ENCODE results near the gene PDLIM3. TPM values are rescaled to one million over a fixed set of nuclear protein-coding genes. Genes with fewer than 3 reads are reported as not detected.

Gene PDLIM3
- total RNA-seq (2014; rRNA removed) (0.47 TPM in 1 of 2 replicates, not detected in the other), Bru-seq, nascent RNA (percentile 9 among the genes with signal in this experiment), BruChase-seq, experiment 1, labeled RNA remaining after a 6-hour chase (percentile 5 among the genes with signal in this experiment), BruChase-seq, experiment 2, labeled RNA remaining after a 2-hour chase (percentile 6 among the genes with signal in this experiment)
- long read RNA-seq, result 0 reads

DNA sequence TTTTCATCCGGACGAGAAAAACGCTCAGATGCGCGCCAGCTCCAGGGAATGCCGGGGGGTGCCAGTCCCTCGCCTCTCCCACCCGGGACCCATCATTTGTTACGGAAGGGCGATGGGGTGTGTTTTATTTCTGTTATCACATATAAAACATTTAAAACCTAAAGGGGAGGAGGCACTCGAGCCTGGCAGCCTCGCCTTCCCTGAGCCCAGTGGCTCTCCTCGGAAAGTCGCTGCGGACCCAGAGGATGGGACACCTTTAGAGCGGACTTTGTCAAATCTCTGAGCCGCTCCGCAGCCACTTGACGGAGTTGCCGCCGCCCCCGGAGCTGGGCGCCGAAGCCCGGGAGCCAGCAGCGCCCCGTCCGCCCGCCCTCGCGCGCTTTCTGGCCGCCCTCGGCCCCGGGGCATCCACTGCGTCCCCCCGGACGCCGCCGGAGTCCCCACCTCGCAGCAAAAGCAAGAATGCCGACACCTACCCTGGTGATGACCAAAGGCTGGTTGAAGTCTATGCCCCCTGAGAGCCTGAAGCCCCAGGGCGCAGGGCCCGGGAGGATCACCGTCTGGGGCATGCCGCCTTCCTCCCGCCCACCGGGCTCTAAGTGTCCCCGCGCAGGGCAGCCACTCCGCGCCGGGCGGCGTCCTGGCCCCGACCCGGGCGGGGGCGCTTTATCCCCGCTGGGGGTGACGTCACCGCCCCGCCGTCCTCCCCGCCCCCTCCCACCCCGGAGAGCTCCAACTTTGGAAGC is at the start of gene PDLIM3:
PDLIM3 (minus strand) TSS at position 642 of the 746 bp plus-strand sequence; CDS start at position 569, 73 bp downstream.
- Histone ChIP-seq H3K27me3 (ENCODE audit: low read length) (peaks cover 64% of the 10 kb centered on the region), H3K27ac (ENCODE audit: low read length) (no peak within 1 kb of the TSS), H3K9me3 (ENCODE audit: low read length) (no peaks in the 10 kb centered on the region), H3K9me2 (replicated peaks; ENCODE audit: low read length) (no peaks in the 10 kb centered on the region), H3K4me1 (ENCODE audit: insufficient read depth, low read length) (no peaks in the 10 kb centered on the region), H2AFZ (ENCODE audit: low read length) (peak within 1 kb of the TSS; percentile 81), H3K36me3 (ENCODE audit: low read depth, low read length) (no peaks in the 10 kb centered on the region), H3K9ac (ENCODE audit: low read length) (no peak within 1 kb of the TSS), H3F3A (ENCODE audit: low read length, unreplicated experiment) (no peaks in the 10 kb centered on the region), H3K79me2 (ENCODE audit: low read length) (no peaks in the 10 kb centered on the region), H3K4me2 (ENCODE audit: low read length) (peak within 1 kb of the TSS; percentile 92), H3K4me3 (ENCODE audit: low read length) (peak within 1 kb of the TSS; percentile 67), H4K20me1 (ENCODE audit: low read length) (no peaks in the 10 kb centered on the region)
- BruUV-seq (replicated peaks), result no TSS peak
- POLR2A ChIA-PET (ENCODE audit: unreplicated experiment), result no interaction called here
- CTCF ChIA-PET, result no interaction called here
- DNase-seq (no peak), ATAC-seq (peak; percentile 53)
- intact Hi-C loops (cut with micrococcal nuclease), result no loop called here
- TF ChIP-seq EZH2 (IDR thresholded peaks at IDR 0.05; ENCODE audit: low read length, unreplicated experiment), result peak; percentile 81
- TF ChIP-seq EZH2phosphoT487 (IDR thresholded peaks at IDR 0.05; ENCODE audit: borderline replicate concordance, low read length), result peak; percentile 42; the same call in 1 of the 2 replicates
- TF ChIP-seq, protein P1, sequence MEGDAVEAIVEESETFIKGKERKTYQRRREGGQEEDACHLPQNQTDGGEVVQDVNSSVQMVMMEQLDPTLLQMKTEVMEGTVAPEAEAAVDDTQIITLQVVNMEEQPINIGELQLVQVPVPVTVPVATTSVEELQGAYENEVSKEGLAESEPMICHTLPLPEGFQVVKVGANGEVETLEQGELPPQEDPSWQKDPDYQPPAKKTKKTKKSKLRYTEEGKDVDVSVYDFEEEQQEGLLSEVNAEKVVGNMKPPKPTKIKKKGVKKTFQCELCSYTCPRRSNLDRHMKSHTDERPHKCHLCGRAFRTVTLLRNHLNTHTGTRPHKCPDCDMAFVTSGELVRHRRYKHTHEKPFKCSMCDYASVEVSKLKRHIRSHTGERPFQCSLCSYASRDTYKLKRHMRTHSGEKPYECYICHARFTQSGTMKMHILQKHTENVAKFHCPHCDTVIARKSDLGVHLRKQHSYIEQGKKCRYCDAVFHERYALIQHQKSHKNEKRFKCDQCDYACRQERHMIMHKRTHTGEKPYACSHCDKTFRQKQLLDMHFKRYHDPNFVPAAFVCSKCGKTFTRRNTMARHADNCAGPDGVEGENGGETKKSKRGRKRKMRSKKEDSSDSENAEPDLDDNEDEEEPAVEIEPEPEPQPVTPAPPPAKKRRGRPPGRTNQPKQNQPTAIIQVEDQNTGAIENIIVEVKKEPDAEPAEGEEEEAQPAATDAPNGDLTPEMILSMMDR (conservative IDR thresholded peaks at IDR 0.05; ENCODE audit: low read depth, low read length), result no peak

- BruUV-seq (replicated peaks), result no TSS peak
- DNase-seq (no peak), ATAC-seq (no peak)
- Histone ChIP-seq H3K27me3 (ENCODE audit: low read length) (no peaks in the 10 kb centered on the region), H4K20me1 (ENCODE audit: low read length) (no peaks in the 10 kb centered on the region), H3K9me3 (ENCODE audit: low read length) (no peaks in the 10 kb centered on the region), H3K4me1 (ENCODE audit: insufficient read depth, low read length) (no peaks in the 10 kb centered on the region), H3K79me2 (ENCODE audit: low read length) (no peaks in the 10 kb centered on the region), H3F3A (ENCODE audit: low read length, unreplicated experiment) (no peaks in the 10 kb centered on the region), H2AFZ (ENCODE audit: low read length) (no peak overlapping the region), H3K27ac (ENCODE audit: low read length) (no peak overlapping the region), H3K4me2 (ENCODE audit: low read length) (no peak overlapping the region), H3K9ac (ENCODE audit: low read length) (no peak overlapping the region), H3K4me3 (ENCODE audit: low read length) (no peak overlapping the region), H3K36me3 (ENCODE audit: low read depth, low read length) (no peaks in the 10 kb centered on the region), H3K9me2 (replicated peaks; ENCODE audit: low read length) (no peaks in the 10 kb centered on the region)
- ChIA-PET CTCF (no interaction called here), POLR2A (ENCODE audit: unreplicated experiment) (no interaction called here)
- intact Hi-C loops (cut with micrococcal nuclease), result no loop called here
- TF ChIP-seq EZH2phosphoT487 (IDR thresholded peaks at IDR 0.05; ENCODE audit: borderline replicate concordance, low read length) (no peak), EZH2 (IDR thresholded peaks at IDR 0.05; ENCODE audit: low read length, unreplicated experiment) (no peak)
- TF ChIP-seq, protein P1 (conservative IDR thresholded peaks at IDR 0.05; ENCODE audit: low read depth, low read length), result no peak
These were observed 48.5 kb upstream of the PDLIM3 start for GRCh38 chr4:185583813-185584212.

All from PC-3 (cell line).